NOMO-1 treated with DMSO at 0.1 percent for 48 hours (cell line): ENCODE results near the gene USE1.

Source experiments
- DNase-seq: peaks from one replicate; lab custom pipeline; 2025; ENCODE audit not compliant: unreplicated experiment; lab: John Stamatoyannopoulos, UW

The USE1 gene

GRCh38 chr19:17235300-17235970 is 20.3 kb downstream of the USE1 start:
- peak; percentile 28 for DNase-seq

DNA sequence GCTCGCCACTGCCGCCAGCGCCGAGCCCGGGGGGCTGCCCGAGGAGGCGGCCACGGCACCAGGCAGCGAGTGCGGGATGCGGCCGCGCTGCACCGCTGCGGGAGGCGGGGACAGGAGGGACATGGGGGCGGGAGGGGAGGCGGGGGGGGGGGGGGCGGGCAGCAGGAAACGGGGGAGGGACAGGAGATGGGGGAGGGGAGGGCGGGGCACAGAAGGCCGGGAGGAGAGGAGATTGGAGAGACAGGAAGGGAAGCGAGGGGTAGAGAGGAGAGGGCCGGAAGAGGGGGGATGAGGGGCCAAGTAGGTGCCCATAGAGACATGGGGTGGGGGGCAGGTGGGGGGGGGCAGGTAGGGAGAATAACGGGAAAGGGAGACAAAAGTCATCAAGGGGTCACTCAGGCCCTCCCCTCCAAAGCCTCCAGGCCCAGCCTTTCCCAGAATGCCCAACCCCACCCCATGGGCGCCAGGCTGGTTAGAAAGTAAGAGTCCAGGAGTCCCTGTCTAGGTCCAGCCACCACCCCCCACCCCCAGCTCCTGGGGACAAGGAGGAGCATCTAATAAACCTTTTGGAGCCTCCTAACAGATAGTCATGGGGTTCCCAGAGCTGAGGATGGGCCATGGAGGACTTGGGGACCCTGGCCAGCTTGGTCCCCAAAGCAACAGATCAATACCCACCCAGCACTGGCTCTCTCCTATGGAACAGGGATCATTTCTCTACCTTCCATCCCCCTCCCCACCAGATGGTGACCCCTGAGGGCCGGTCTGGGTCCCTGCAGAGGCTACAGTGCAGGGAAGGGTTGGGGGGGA is 21.0 kb downstream of the USE1 start:
- DNase-seq, result no peak

GRCh38 chr19:17236811-17237543 is 21.8 kb downstream of the USE1 start:
- no peak for DNase-seq

GRCh38 chr19:17237747-17238706 is 22.9 kb downstream of the USE1 start:
- no peak for DNase-seq

GRCh38 chr19:17240062-17240752 is 25.1 kb downstream of the USE1 start:
- DNase-seq, result no peak

DNA sequence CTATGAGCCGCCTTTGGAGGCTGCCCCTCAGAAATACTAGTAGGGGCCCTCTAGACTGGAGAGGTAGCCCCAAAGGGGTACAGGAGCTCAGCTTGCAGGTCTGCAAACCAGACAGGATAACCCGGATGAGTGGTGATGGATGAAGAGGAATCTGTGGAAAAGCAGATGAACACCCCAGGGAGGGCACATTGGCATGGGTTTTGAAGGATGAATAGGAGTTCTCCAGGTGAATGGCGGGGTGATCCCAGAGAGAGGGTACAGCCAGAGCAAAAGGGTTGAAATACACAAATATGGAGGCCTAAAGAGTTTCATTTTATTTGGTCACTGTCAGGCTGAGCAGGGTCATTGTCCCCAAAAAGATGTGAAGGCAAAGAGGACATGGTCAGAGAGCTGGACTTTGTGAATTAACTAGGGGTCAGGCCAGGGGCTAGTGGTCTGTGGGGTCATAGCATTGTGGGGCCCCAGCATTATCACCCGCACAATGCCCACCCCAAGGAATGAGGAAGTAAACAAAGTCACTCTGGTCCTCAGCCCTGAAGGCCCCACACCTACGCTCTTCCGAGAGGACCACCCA is 25.8 kb downstream of the USE1 start:
- DNase-seq, result no peak

DNA sequence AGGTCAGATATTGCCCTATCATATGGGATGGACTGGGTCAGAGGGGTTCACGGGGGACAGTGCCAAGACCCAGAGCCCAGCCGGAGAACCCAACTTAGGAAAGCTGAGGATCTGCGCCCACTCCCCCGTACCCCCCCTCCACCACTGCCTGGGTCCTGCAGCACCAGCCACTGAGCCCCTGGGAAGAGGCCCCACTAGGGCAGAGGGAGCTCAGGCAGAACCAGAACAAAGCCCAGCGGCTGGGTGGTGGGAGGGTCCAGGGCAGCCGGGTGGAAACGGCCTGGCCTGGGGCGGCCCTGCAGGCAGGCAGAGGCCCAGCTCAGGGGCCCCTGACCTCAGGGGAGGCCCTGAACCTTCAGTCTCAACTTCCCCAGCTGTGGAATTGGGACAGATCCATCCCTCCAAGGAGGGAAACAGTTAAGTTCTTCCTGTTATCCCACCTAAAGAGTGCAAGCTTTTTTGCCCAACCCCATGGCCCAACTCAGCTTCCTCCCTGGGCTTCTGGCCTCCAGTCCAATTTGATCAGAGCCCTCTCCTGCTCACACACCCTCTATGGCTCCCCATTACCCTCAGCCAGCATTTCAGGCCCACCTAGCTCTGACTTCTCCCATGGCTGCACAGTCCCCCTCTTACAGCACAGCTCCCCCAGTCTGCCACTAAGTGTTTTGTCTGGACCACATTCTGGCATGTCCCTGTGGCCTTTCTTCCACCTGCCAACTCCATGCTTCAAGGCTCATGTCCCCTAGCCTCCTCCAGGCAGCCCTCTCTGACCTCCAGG is 27.5 kb downstream of the USE1 start:
- DNase-seq, result no peak

- DNase-seq, result no peak
Measured at GRCh38 chr19:17243211-17243829, 28.2 kb downstream of the USE1 start.

GRCh38 chr19:17243830-17244617 is 28.9 kb downstream of the USE1 start:
- no peak for DNase-seq

- no peak for DNase-seq
Measured at GRCh38 chr19:17244618-17245534, 29.7 kb downstream of the USE1 start.

DNA sequence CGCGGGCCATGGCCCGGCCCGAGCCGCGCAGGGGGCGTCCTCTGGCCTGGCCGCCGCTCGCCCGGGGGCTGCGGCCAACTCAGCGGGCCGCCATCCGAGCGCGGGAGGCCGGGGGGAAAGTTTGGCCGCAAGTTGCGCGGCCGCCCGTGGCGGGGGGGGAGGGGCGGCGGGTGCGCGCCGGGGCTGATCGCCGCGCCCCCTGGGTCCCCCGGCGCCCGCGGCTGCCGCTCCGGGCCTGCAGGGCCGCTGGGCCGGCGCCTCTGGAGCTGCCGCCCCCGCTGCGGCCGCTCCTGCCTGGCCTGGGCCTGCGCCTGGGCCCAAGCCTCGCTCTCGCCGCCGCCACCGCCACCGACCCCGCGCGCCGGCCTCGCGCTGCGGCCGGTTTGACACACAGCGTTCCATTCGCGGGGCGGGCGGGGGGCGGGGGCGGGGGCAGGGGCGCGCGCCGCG is 30.4 kb downstream of the USE1 start, which contains the start of gene NR2F6:
Gene NR2F6, minus strand, starts transcription at position 385 of the 450 bp plus-strand sequence. CDS start 699 bp downstream, outside the sequence.
- DNase-seq, result no peak

- no peak for DNase-seq
Measured at GRCh38 chr19:17246681-17247425, 31.7 kb downstream of the USE1 start.

GRCh38 chr19:17248011-17248776 is 33.0 kb downstream of the USE1 start:
- DNase-seq, result no peak

GRCh38 chr19:17249887-17250548 is 34.9 kb downstream of the USE1 start:
- DNase-seq, result no peak

- DNase-seq, result no peak
Measured at GRCh38 chr19:17254636-17255035, 39.5 kb downstream of the USE1 start.
